ENCODE data around the gene FAM184A.

DNA sequence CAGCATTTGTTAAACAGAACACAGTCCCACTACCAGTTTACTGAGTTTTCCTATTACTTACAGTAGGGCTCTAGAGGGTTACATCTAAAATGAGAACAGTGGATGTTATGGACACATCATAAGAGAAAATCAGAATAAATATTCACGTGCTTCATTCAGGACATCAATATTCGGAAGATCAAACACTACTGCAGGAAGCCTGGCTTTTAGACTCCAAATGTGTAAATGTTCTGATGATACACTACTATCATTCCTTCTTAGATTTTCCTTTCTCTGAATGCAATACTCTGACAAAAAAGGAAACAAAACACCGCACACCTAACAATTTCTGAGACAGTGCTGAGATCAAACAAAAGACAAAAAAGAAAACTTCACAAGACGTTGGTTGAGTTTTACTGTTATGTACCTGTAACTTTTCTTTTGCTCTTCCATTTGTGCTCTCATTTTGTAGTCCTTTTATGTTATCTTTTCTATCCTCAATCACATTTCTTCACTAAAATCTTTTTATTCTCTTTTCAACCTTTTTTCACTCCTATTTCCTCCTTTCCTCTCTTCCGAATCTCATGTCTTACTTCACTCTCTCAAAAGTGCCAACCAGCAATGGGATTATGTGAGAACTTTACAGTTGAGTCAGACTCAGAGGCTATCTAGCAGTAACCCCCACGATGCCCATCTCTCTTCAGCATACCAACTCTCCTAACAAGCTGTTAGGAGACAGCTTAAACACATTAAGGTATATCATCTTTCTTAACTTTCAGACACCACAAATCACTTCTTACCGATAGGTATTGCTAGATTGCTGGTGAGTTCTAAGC is 1.7 kb downstream of the FAM184A start:
- TF ChIP-seq RAD21 (IDR thresholded peaks at IDR 0.05 in 1 of 2, conservative IDR thresholded peaks at IDR 0.05 in 1 of 2; ENCODE audit: low read depth in 2 of 2, low read length in 2 of 2) (no peak), POLR2A (IDR thresholded peaks at IDR 0.05; ENCODE audit: control extremely low read depth in 1 of 2, low read depth in 2 of 2, low read length in 2 of 2) (no peak), RNF2 (IDR thresholded peaks at IDR 0.05; ENCODE audit: borderline replicate concordance, low read depth, low read length, missing control alignments, poor library complexity, severe bottlenecking) (no peak), EZH2 (IDR thresholded peaks at IDR 0.05; ENCODE audit: low read depth, low read length, severe bottlenecking) (no peak), CTCF (IDR thresholded peaks at IDR 0.05; ENCODE audit: control extremely low read depth in 1 of 3, insufficient read depth in 1 of 3, low read depth in 1 of 3, low read length in 3 of 3) (no peak)
